Lower lobe of right lung (tissue), 2 donors: ENCODE measurements around the gene TMEM61. TPM values are rescaled to one million over a fixed set of nuclear protein-coding genes. Genes with fewer than 3 reads are reported as not detected.
"Not testable (repeated sequence)": the region's sequence is repeated elsewhere in the genome, so short reads cannot be mapped to it uniquely, and the experiment has no call there.

Experiments used
- ATAC-seq, 2 donors: fragments of 200-7000 bp; cut with Tn5 transposase; one replicate each; pipeline ENCODE4 v1.9.1; 2020 to 2022; ENCODE audit warnings: mild to moderate bottlenecking in 2 of 2, moderate library complexity in 2 of 2
- DNase-seq: peaks from one replicate; pipeline ENCODE4 v3.0.0-alpha.2; 2020
- H3K27ac ChIP-seq: fragments of 200-600 bp; one replicate; pipeline ENCODE4 v1.8.0; 2022
- H3K27me3 ChIP-seq: fragments of 200-600 bp; one replicate; pipeline ENCODE4 v1.8.0; 2022; ENCODE audit warnings: low read depth
- H3K36me3 ChIP-seq: fragments of 200-600 bp; one replicate; pipeline ENCODE4 v1.8.0; 2022; ENCODE audit warnings: mild to moderate bottlenecking
- H3K4me1 ChIP-seq: fragments of 200-600 bp; one replicate; pipeline ENCODE4 v1.8.0; 2022
- H3K4me3 ChIP-seq: fragments of 200-600 bp; one replicate; pipeline ENCODE4 v1.8.0; 2022; ENCODE audit warnings: mild to moderate bottlenecking
- H3K9me3 ChIP-seq: fragments of 200-600 bp; one replicate; pipeline ENCODE4 v1.8.0; 2022
- CTCF ChIP-seq: fragments of 200-600 bp; IDR thresholded peaks from one replicate; pipeline ENCODE4 v1.8.0; 2022; ENCODE audit warnings: antibody characterized with exemption, mild to moderate bottlenecking
- intact Hi-C: fragments of 100-400 bp; cut with DNase I; formaldehyde crosslinking; loops from one replicate; pipeline ENCODE4 v1.11.0; 2022
- long read RNA-seq: library from polyadenylated mRNA; unstranded; transcript quantifications from one replicate; pipeline ENCODE4 v2.0.0, GENCODE V29; 2021
- total RNA-seq: library from RNA; stranded (reverse); fragmentation: NEBNext Ultra II Directional; extraction: Animal tissue kit (Norgen Biotek cat#: 25700); gene quantifications from one replicate; pipeline ENCODE4 v1.2.1, GENCODE V29; 2021
- donor health status: DM: no; HTN: yes; CAD: no; lungs with severe emphysema.

Gene TMEM61
- total RNA-seq, result 2.7 TPM
- long read RNA-seq, transcript TMEM61-201 (3 exons, 1,097 nt), result major isoform, 9 of 11 reads
- long read RNA-seq, partial matches to known transcripts, result 0 of 11 reads
- long read RNA-seq, other reads (novel, unspliced or antisense), result 2 of 11 reads

- no peaks in the 10 kb centered on the region for H3K36me3 ChIP-seq
- DNase-seq (no peak), ATAC-seq (peak; percentile 81 to 91)
- H3K27ac ChIP-seq, result no peak within 1 kb of the TSS
- H3K27me3 ChIP-seq, result peaks cover 28% of the 10 kb centered on the region
- H3K4me1 ChIP-seq, result peaks cover 5% of the 10 kb centered on the region
- H3K9me3 ChIP-seq, result no peaks in the 10 kb centered on the region
- TF ChIP-seq CTCF, result no peak
- intact Hi-C loops, result no loop called here
- peak within 1 kb of the TSS; percentile 52 for H3K4me3 ChIP-seq
These were observed at the start of gene TMEM61 for GRCh38 chr1:54980528-54981241. TMEM61 (plus strand) TSS chr1:54980628; CDS start chr1:54981066, 438 bp downstream.

DNA sequence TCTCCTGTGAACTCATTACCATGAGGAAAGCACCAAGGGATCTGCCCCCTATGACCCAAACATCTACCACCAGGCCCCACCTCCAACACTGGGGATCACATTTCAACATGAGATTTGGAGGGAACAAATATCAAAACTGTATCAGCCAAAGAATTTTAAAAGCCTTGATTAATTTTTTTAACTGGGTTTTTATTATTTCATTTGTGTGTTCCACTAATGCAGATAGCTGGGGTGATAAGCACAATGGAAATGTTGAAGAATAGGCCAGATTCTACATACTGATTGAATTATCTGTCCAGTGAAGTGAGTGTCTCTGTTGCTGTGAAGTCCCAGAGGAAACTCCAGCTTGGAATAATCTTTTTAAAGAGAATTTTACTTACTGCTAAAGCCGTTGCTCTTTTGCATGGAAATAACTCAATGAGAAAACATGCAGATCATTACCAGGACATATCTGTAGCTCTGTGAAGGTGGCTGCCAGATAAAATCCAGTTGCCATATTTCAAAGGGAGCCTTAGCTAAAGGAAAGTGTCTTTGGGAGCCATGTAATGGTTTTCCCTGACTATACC lies 49.1 kb upstream of the TMEM61 start:
- DNase-seq, result no peak
- TF ChIP-seq CTCF, result no peak
- H3K4me1 ChIP-seq, result peaks cover 11% of the 10 kb centered on the region
- no peaks in the 10 kb centered on the region for H3K9me3 ChIP-seq
- no peaks in the 10 kb centered on the region for H3K36me3 ChIP-seq
- H3K27me3 ChIP-seq, result no peaks in the 10 kb centered on the region
- no peak overlapping the region for H3K27ac ChIP-seq
- no peak overlapping the region for H3K4me3 ChIP-seq
- intact Hi-C loops, result no loop called here
- no peak for ATAC-seq

DNA sequence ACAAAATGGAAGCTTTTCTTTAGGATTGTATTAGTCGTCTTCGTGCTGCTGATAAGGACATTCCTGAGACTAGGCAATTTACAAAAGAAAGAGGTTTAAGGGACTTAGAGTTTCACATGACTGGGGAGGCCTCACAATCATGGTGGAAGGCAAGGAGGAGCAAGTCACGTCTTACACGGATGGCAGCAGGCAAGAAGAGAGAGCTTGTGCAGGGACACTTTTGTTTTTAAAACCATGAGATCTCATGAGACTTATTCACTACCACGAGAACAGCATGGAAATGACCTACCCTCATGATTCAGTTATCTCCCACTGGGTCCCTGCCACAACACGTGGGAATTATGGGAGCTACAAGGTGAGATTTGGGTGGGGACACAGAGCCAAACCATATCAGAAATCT lies 46.3 kb upstream of the TMEM61 start:
- H3K27me3 ChIP-seq, H3K4me3 ChIP-seq, H3K27ac ChIP-seq, ATAC-seq, intact Hi-C loops, DNase-seq, H3K36me3 ChIP-seq, H3K4me1 ChIP-seq, H3K9me3 ChIP-seq: not testable (repeated sequence)

- Histone ChIP-seq H3K27ac (no peak overlapping the region), H3K4me1 (no peaks in the 10 kb centered on the region), H3K27me3 (no peaks in the 10 kb centered on the region), H3K4me3 (no peak overlapping the region), H3K9me3 (no peaks in the 10 kb centered on the region), H3K36me3 (no peaks in the 10 kb centered on the region)
- no peak for TF ChIP-seq CTCF
- intact Hi-C loops, result no loop called here
- ATAC-seq, result peak in 1 of 2 donors; percentile 31
- DNase-seq, result no peak
These were observed 45.6 kb upstream of the TMEM61 start for GRCh38 chr1:54934869-54935268.

GRCh38 chr1:54936791-54937190 lies 43.6 kb upstream of the TMEM61 start:
- no peak overlapping the region for H3K27ac ChIP-seq
- no peaks in the 10 kb centered on the region for H3K27me3 ChIP-seq
- no peaks in the 10 kb centered on the region for H3K36me3 ChIP-seq
- no peak for TF ChIP-seq CTCF
- no peak for DNase-seq
- H3K4me3 ChIP-seq, result no peak overlapping the region
- intact Hi-C loops, result no loop called here
- no peaks in the 10 kb centered on the region for H3K4me1 ChIP-seq
- no peaks in the 10 kb centered on the region for H3K9me3 ChIP-seq
- no peak for ATAC-seq

DNA sequence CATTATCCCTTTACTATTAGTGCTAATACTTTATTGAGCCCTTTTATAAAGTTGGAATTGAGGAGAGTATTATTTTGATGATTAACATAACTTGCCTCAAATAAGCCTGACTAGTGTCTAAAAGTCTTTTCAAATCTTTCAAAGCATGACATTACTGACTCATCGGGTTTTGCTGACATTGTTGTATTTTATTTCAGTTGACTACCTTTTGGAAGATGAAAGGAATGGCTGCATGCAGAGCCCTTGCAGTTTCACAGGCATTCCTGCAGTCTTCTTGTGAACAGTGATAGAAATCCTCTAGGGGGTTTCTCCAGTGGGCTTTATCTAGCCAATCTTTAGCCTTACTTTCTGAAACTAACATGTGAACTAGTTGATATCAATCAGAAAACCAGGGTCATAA lies 43.0 kb upstream of the TMEM61 start:
- ATAC-seq (no peak), DNase-seq (no peak)
- intact Hi-C loops, result no loop called here
- no peaks in the 10 kb centered on the region for H3K36me3 ChIP-seq
- H3K27ac ChIP-seq, result no peak overlapping the region
- TF ChIP-seq CTCF, result no peak
- H3K27me3 ChIP-seq, result no peaks in the 10 kb centered on the region
- H3K4me3 ChIP-seq, result no peak overlapping the region
- no peaks in the 10 kb centered on the region for H3K9me3 ChIP-seq
- no peaks in the 10 kb centered on the region for H3K4me1 ChIP-seq

DNA sequence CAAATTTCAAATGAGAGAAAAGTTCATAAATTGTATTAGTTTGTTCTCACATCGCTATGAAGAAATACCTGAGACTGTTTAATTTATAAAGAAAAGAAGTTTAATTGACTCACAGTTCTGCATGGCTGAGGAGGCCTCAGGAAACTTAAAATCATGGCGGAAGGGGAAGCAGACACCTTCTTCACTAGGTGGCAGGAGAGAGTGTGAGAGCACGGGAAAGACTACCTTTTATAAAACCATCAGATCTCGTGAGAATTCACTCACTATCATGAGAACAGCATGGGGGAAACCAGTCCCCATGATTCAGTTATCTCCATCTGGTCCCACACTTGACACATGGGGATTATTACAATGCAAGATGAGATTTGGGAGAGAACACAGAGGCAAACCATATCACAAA lies 41.5 kb upstream of the TMEM61 start:
- H3K36me3 ChIP-seq, H3K4me1 ChIP-seq, H3K9me3 ChIP-seq, intact Hi-C loops, H3K27ac ChIP-seq, H3K27me3 ChIP-seq, ATAC-seq, DNase-seq, H3K4me3 ChIP-seq: not testable (repeated sequence)
